ENCODE measurements around the gene ZSWIM8. TPM values are rescaled to one million over a fixed set of nuclear protein-coding genes. Genes with fewer than 3 reads are reported as not detected.

Gene ZSWIM8
- total and polyA plus RNA-seq, 4 experiments from 2014 or later, result 4.5 to 100 (median 58.9) TPM

DNA sequence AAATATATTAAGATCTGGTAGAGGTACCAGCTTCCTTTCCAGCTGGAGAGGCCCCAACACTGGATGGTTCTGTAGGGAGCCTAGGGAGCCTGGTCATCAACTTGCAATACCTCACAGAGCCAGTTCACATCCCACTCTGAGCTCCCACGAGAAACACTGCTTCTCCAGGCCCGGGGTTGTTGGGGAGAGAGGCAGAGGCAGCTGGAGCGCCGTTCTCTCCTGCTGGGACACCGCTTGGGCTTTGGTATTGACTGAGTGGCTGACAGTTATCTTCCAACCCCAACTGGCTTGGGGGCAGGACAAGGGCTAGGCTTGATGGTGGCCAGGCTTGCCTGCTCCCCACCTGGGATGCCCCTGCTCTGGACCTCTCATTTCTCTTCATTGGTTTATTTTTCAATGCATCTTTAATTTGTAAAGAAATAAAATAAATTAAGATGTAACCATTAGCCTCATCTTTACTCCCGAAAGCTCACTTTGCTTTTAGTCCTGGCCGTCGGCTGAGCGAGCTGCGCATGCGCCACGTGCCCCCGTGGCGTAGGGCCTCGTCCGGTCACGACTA lies 13.6 kb upstream of the ZSWIM8 start:
- Histone ChIP-seq H3K4me3 (ENCODE audit: low read length in 2 of 2) (peak overlapping the region; percentile 92 to 95), H3K4me1 (ENCODE audit: insufficient read depth, low read length) (peaks cover 58% of the 10 kb centered on the region), H3K9me3 (ENCODE audit: control insufficient read depth in 1 of 2, low read length in 2 of 2) (no peaks in the 10 kb centered on the region), H3K27ac (ENCODE audit: low read depth, low read length) (peak overlapping the region; percentile 86), H3K36me3 (ENCODE audit: insufficient read depth, low read length) (peaks cover 32% of the 10 kb centered on the region), H3K27me3 (ENCODE audit: insufficient read depth, low read length) (no peaks in the 10 kb centered on the region)
- Mint-ChIP-seq H3K9me3 (peaks cover 0 to 2% (median 0%) of the 10 kb centered on the region in 8 donors), H3K4me1 (peaks cover 33 to 77% (median 48%) of the 10 kb centered on the region in 4 donors), H3K36me3 (peaks cover 33 to 70% of the 10 kb centered on the region in 2 donors), H3K27me3 (no peaks in the 10 kb centered on the region), H3K27ac (peak overlapping the region; percentile 84 to 98 (median 96)), H3K4me3 (peak overlapping the region; percentile 68 to 99 (median 96))
- DNase-seq, result peak; percentile 78 to 84 (median 78)
- ChIA-PET POLR2A (ENCODE audit: partially characterized antibody) (interaction anchor here (0.9 to 10.1 kb wide), 25 partner anchors 11 to 1438 kb away, joined by 3 to 286 read pairs (median 9); partner anchors contain the start of genes ADK, AP3M1, CAMK2G and CHCHD1), CTCF (ENCODE audit: partially characterized antibody) (interaction anchor here (0.9 to 11.0 kb wide), 8 partner anchors 9 to 186 kb away, joined by 3 to 101 read pairs (median 6); partner anchors contain the start of gene CHCHD1)
- intact Hi-C loops (cut with micrococcal nuclease), result loop anchor here (1.0 to 10.0 kb wide), 7 partner anchors 12 to 277 kb away; partner anchors contain the start of genes NDST2, PPP3CB, SEC24C and ZSWIM8

- POLR2A ChIA-PET (ENCODE audit: partially characterized antibody), result interaction anchor here (0.7 to 10.1 kb wide), 31 partner anchors 12 to 1438 kb away, joined by 3 to 286 read pairs (median 6); partner anchors contain the start of genes ADK, AP3M1, CAMK2G and CHCHD1
- DNase-seq, result peak; percentile 82 to 88 (median 86)
- peaks cover 36 to 83% (median 50%) of the 10 kb centered on the region in 4 donors for H3K4me1 Mint-ChIP-seq
- peak overlapping the region; percentile 84 to 98 (median 96) for H3K27ac Mint-ChIP-seq
- H3K9me3 ChIP-seq (ENCODE audit: control insufficient read depth in 1 of 2, low read length in 2 of 2), result no peaks in the 10 kb centered on the region
- peak overlapping the region; percentile 86 for H3K27ac ChIP-seq (ENCODE audit: low read depth, low read length)
- H3K4me1 ChIP-seq (ENCODE audit: insufficient read depth, low read length), result peaks cover 62% of the 10 kb centered on the region
- H3K36me3 Mint-ChIP-seq, result peaks cover 32 to 72% of the 10 kb centered on the region in 2 donors
- H3K27me3 Mint-ChIP-seq, result no peaks in the 10 kb centered on the region
- CTCF ChIA-PET (ENCODE audit: partially characterized antibody), result interaction anchor here (0.9 to 11.0 kb wide), 11 partner anchors 8 to 186 kb away, joined by 3 to 101 read pairs (median 6); partner anchors contain the start of gene CHCHD1
- no peaks in the 10 kb centered on the region for H3K9me3 Mint-ChIP-seq
- peak overlapping the region; percentile 93 to 99 (median 96) for H3K4me3 Mint-ChIP-seq
- intact Hi-C loops (cut with micrococcal nuclease), result loop anchor here (1.0 to 10.0 kb wide), 7 partner anchors 13 to 278 kb away; partner anchors contain the start of genes NDST2, PPP3CB, SEC24C and ZSWIM8
- H3K4me3 ChIP-seq (ENCODE audit: low read length in 2 of 2), result peak overlapping the region; percentile 92 to 95
- H3K36me3 ChIP-seq (ENCODE audit: insufficient read depth, low read length), result peaks cover 35% of the 10 kb centered on the region
- no peaks in the 10 kb centered on the region for H3K27me3 ChIP-seq (ENCODE audit: insufficient read depth, low read length)
Observed at GRCh38 chr10:73772281-73773151, 12.9 kb upstream of the ZSWIM8 start.

GRCh38 chr10:73773152-73773879 lies 12.1 kb upstream of the ZSWIM8 start:
- peak in 2 of 5 donors; percentile 29 to 41 for DNase-seq
- CTCF ChIA-PET (ENCODE audit: partially characterized antibody), result interaction anchor here (0.6 to 11.0 kb wide), 8 partner anchors 7 to 162 kb away, joined by 3 to 101 read pairs (median 6); partner anchors contain the start of gene CHCHD1
- Mint-ChIP-seq H3K4me1 (peaks cover 36 to 80% (median 50%) of the 10 kb centered on the region in 4 donors), H3K36me3 (peaks cover 28 to 66% of the 10 kb centered on the region in 2 donors), H3K9me3 (no peaks in the 10 kb centered on the region), H3K27me3 (no peaks in the 10 kb centered on the region), H3K4me3 (peak overlapping the region; percentile 93 to 99 (median 96)), H3K27ac (peak overlapping the region; percentile 84 to 98 (median 96))
- no peaks in the 10 kb centered on the region for H3K27me3 ChIP-seq (ENCODE audit: insufficient read depth, low read length)
- peak overlapping the region; percentile 86 for H3K27ac ChIP-seq (ENCODE audit: low read depth, low read length)
- intact Hi-C loops (cut with micrococcal nuclease), result loop anchor here (2.0 to 10.0 kb wide), 2 partner anchors 43 to 279 kb away; partner anchors contain the start of gene PPP3CB
- H3K4me3 ChIP-seq (ENCODE audit: low read length in 2 of 2), result peak overlapping the region; percentile 92 to 95
- peaks cover 39% of the 10 kb centered on the region for H3K36me3 ChIP-seq (ENCODE audit: insufficient read depth, low read length)
- POLR2A ChIA-PET (ENCODE audit: partially characterized antibody), result interaction anchor here (0.7 to 10.1 kb wide), 26 partner anchors 11 to 1437 kb away, joined by 3 to 286 read pairs (median 8); partner anchors contain the start of genes CAMK2G, CHCHD1, NDST2 and PPP3CB
- H3K9me3 ChIP-seq (ENCODE audit: control insufficient read depth in 1 of 2, low read length in 2 of 2), result no peaks in the 10 kb centered on the region
- H3K4me1 ChIP-seq (ENCODE audit: insufficient read depth, low read length), result peaks cover 58% of the 10 kb centered on the region

GRCh38 chr10:73774637-73775036 lies 10.8 kb upstream of the ZSWIM8 start:
- peaks cover 39% of the 10 kb centered on the region for H3K36me3 ChIP-seq (ENCODE audit: insufficient read depth, low read length)
- H3K4me3 Mint-ChIP-seq, result peak overlapping the region; percentile 93 to 99 (median 96)
- ChIA-PET POLR2A (ENCODE audit: partially characterized antibody) (interaction anchor here (3.6 to 10.1 kb wide), 3 partner anchors 10 to 100 kb away, joined by 29 to 286 read pairs (median 77); partner anchors contain the start of genes CAMK2G, CHCHD1, NDST2 and ZSWIM8), CTCF (ENCODE audit: partially characterized antibody) (interaction anchor here (1.5 to 2.8 kb wide), 3 partner anchors 11 to 104 kb away, joined by 5 to 20 read pairs (median 6); no protein-coding TSS in a partner anchor)
- H3K9me3 ChIP-seq (ENCODE audit: control insufficient read depth in 1 of 2, low read length in 2 of 2), result no peaks in the 10 kb centered on the region
- H3K4me1 Mint-ChIP-seq, result peaks cover 26 to 69% (median 40%) of the 10 kb centered on the region in 4 donors
- no peak overlapping the region for H3K27ac ChIP-seq (ENCODE audit: low read depth, low read length)
- DNase-seq, result no peak
- intact Hi-C loops (cut with micrococcal nuclease), result loop anchor here (10.0 kb wide), 1 partner anchor 280 kb away; the partner anchor contains the start of gene PPP3CB
- no peaks in the 10 kb centered on the region for H3K9me3 Mint-ChIP-seq
- H3K36me3 Mint-ChIP-seq, result peaks cover 23 to 58% of the 10 kb centered on the region in 2 donors
- H3K27ac Mint-ChIP-seq, result peak overlapping the region in 5 of 7 donors; percentile 7 to 96 (median 83)
- H3K27me3 ChIP-seq (ENCODE audit: insufficient read depth, low read length), result no peaks in the 10 kb centered on the region
- H3K4me3 ChIP-seq (ENCODE audit: low read length in 2 of 2), result peak overlapping the region; percentile 29 to 44
- peaks cover 47% of the 10 kb centered on the region for H3K4me1 ChIP-seq (ENCODE audit: insufficient read depth, low read length)
- no peaks in the 10 kb centered on the region for H3K27me3 Mint-ChIP-seq

DNA sequence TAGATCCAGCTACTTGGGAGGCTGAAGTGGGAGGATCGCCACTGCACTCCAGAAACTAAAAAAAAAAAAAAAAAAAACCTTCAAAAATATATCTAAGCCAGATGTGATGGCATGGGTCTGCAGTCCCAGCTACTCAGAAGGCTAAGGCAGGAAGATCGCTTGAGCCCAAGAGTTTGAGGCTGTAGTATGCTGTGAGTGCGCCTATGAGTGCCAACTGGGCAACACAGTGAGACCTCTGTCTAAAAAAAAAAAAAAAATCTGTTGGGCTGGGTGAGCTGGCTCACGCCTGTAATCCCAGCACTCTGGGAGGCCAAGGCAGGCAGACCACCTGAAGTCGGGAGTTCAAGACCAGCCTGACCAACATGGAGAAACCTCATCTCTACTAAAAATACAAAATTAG lies 6.4 kb upstream of the ZSWIM8 start:
- Histone ChIP-seq H3K4me3 (ENCODE audit: low read length in 2 of 2) (no peak overlapping the region), H3K4me1 (ENCODE audit: insufficient read depth, low read length) (peaks cover 57% of the 10 kb centered on the region), H3K9me3 (ENCODE audit: control insufficient read depth in 1 of 2, low read length in 2 of 2) (no peaks in the 10 kb centered on the region), H3K36me3 (ENCODE audit: insufficient read depth, low read length) (peaks cover 27% of the 10 kb centered on the region), H3K27ac (ENCODE audit: low read depth, low read length) (no peak overlapping the region), H3K27me3 (ENCODE audit: insufficient read depth, low read length) (no peaks in the 10 kb centered on the region)
- Mint-ChIP-seq H3K9me3 (peaks cover 0 to 2% (median 0%) of the 10 kb centered on the region in 8 donors), H3K4me3 (no peak overlapping the region), H3K4me1 (peaks cover 43 to 68% (median 54%) of the 10 kb centered on the region in 4 donors), H3K36me3 (peaks cover 18 to 37% of the 10 kb centered on the region in 2 donors), H3K27me3 (no peaks in the 10 kb centered on the region), H3K27ac (peak overlapping the region in 1 of 7 donors; percentile 76)
- intact Hi-C loops (cut with micrococcal nuclease), result loop anchor here (10.0 kb wide), 1 partner anchor 284 kb away; the partner anchor contains the start of gene PPP3CB
- CTCF ChIA-PET (ENCODE audit: partially characterized antibody), result interaction anchor here (0.6 to 8.0 kb wide), 2 partner anchors 10 to 684 kb away, joined by 3 to 101 read pairs; a partner anchor contains a TSS
- POLR2A ChIA-PET (ENCODE audit: partially characterized antibody), result interaction anchor here (0.6 to 4.7 kb wide), 5 partner anchors 10 to 322 kb away, joined by 3 to 31 read pairs (median 6); no protein-coding TSS in a partner anchor
- no peak for DNase-seq

Data from CD4-positive, alpha-beta memory T cell (primary cell).